C4-2B (cell line): Measurements from ENCODE around the gene POLR2H.

ENCODE experiments used
- H3K27ac ChIP-seq: fragments of 450-650 bp; 2 replicates; pipeline ENCODE4 v1.5.1; 2017
- CTCF ChIP-seq: fragments of 450-650 bp; conservative IDR thresholded peaks from 2 replicates; pipeline ENCODE4 v1.5.1; 2017; ENCODE audit warnings: mild to moderate bottlenecking
- ZFX ChIP-seq: fragments of 450-650 bp; IDR thresholded peaks from 2 replicates; pipeline ENCODE4 v1.6.1; 2017

Gene POLR2H

GRCh38 chr3:184328516-184328915 lies 33.0 kb upstream of the POLR2H start:
- no peak overlapping the region for H3K27ac ChIP-seq

GRCh38 chr3:184332370-184333090 lies 29.0 kb upstream of the POLR2H start:
- H3K27ac ChIP-seq, result no peak overlapping the region
- no peak for TF ChIP-seq ZFX
- no peak for TF ChIP-seq CTCF

More at GRCh38 chr3:184328516-184328915, 33.0 kb upstream of the POLR2H start:
- TF ChIP-seq ZFX (no peak), CTCF (no peak)

- no peak overlapping the region for H3K27ac ChIP-seq
- no peak for TF ChIP-seq ZFX
- no peak for TF ChIP-seq CTCF
Observed at GRCh38 chr3:184333190-184333589, 28.3 kb upstream of the POLR2H start.

GRCh38 chr3:184333700-184334099 lies 27.8 kb upstream of the POLR2H start:
- no peak for TF ChIP-seq ZFX
- no peak for TF ChIP-seq CTCF
- H3K27ac ChIP-seq, result no peak overlapping the region

GRCh38 chr3:184334470-184335158 lies 26.9 kb upstream of the POLR2H start:
- H3K27ac ChIP-seq, result no peak overlapping the region
- TF ChIP-seq CTCF (no peak), ZFX (no peak)

- peak overlapping the region; percentile 81 for H3K27ac ChIP-seq
- TF ChIP-seq CTCF (no peak), ZFX (no peak)
Observed at GRCh38 chr3:184335291-184335660, 26.2 kb upstream of the POLR2H start.
